Measurements from ENCODE around the gene MYH13. TPM values are rescaled to one million over a fixed set of nuclear protein-coding genes. Genes with fewer than 3 reads are reported as not detected.

MYH13 gene
- total and polyA plus RNA-seq, 12 donors, result not detected

GRCh38 chr17:10384175-10384574, 11.4 kb upstream of the MYH13 start:
- 20 to 35% methylated on average over 8 of the region's 8 CpGs for WGBS, 2 donors
- Histone ChIP-seq H3K36me3 (no peaks in the 10 kb centered on the region), H3K27ac (no peak overlapping the region), H3K27me3 (peaks cover 0 to 7% (median 0%) of the 10 kb centered on the region in 7 donors), H3K9me3 (peaks cover 0 to 9% (median 0%) of the 10 kb centered on the region in 11 donors), H3K4me3 (no peak overlapping the region), H3K4me1 (no peaks in the 10 kb centered on the region)
- ATAC-seq, result peak in 1 of 8 donors; percentile 25
- no peak for TF ChIP-seq CTCF (IDR thresholded peaks at IDR 0.05)
- no peak for DNase-seq
- intact Hi-C loops (cut with DNase I), result no loop called here

GRCh38 chr17:10380631-10381408, 8.0 kb upstream of the MYH13 start:
- Histone ChIP-seq H3K4me1 (no peaks in the 10 kb centered on the region), H3K36me3 (no peaks in the 10 kb centered on the region), H3K9me3 (no peaks in the 10 kb centered on the region), H3K27ac (no peak overlapping the region), H3K4me3 (no peak overlapping the region), H3K27me3 (peaks cover 0 to 5% (median 0%) of the 10 kb centered on the region in 7 donors)
- intact Hi-C loops (cut with DNase I), result no loop called here
- ATAC-seq, result no peak
- 72 to 82% methylated on average over 3 of the region's 3 CpGs for WGBS, 2 donors
- DNase-seq, result no peak
- no peak for TF ChIP-seq CTCF (IDR thresholded peaks at IDR 0.05)

- Histone ChIP-seq H3K4me3 (no peak overlapping the region), H3K9me3 (no peaks in the 10 kb centered on the region), H3K36me3 (no peaks in the 10 kb centered on the region), H3K27me3 (no peaks in the 10 kb centered on the region), H3K27ac (no peak overlapping the region), H3K4me1 (no peaks in the 10 kb centered on the region)
- intact Hi-C loops (cut with DNase I), result no loop called here
- TF ChIP-seq CTCF (IDR thresholded peaks at IDR 0.05), result no peak
- ATAC-seq (no peak), DNase-seq (no peak)
- 52% methylated on average over 7 of the region's 7 CpGs for WGBS, 2 donors
These were observed 2.7 kb downstream of the MYH13 start for GRCh38 chr17:10370016-10370608.

GRCh38 chr17:10369239-10369638, 3.6 kb downstream of the MYH13 start:
- no peak for ATAC-seq
- intact Hi-C loops (cut with DNase I), result no loop called here
- no peaks in the 10 kb centered on the region for H3K27me3 ChIP-seq
- WGBS, 2 donors, result 79 to 82% methylated on average over 1 of the region's 1 CpG
- no peak overlapping the region for H3K4me3 ChIP-seq
- no peak for TF ChIP-seq CTCF (IDR thresholded peaks at IDR 0.05)
- no peak for DNase-seq
- H3K4me1 ChIP-seq, result no peaks in the 10 kb centered on the region
- H3K9me3 ChIP-seq, result no peaks in the 10 kb centered on the region
- no peaks in the 10 kb centered on the region for H3K36me3 ChIP-seq
- no peak overlapping the region for H3K27ac ChIP-seq
